CD4-positive, alpha-beta T cell treated with Interleukin-6 at 100 ng/mL for 8 hours (primary cell): ENCODE measurements around the gene ABCF3.

Experiments used
- DNase-seq: peaks from one replicate; pipeline ENCODE4 v3.0.0-alpha.2; 2020; ENCODE audit warnings: mixed read lengths, low spot score

ABCF3 gene

GRCh38 chr3:184188080-184188479, 2.1 kb downstream of the ABCF3 start:
- DNase-seq, result no peak

GRCh38 chr3:184189421-184189820, 3.4 kb downstream of the ABCF3 start:
- DNase-seq, result no peak

- DNase-seq, result no peak
These were observed 6.9 kb downstream of the ABCF3 start for GRCh38 chr3:184192889-184193288.

- DNase-seq, result no peak
These were observed 8.1 kb downstream of the ABCF3 start for GRCh38 chr3:184193991-184194539.

GRCh38 chr3:184196536-184196935, 10.5 kb downstream of the ABCF3 start:
- DNase-seq, result no peak

- DNase-seq, result no peak
These were observed 12.5 kb downstream of the ABCF3 start for GRCh38 chr3:184198509-184198908.

- DNase-seq, result no peak
These were observed 14.8 kb downstream of the ABCF3 start for GRCh38 chr3:184200825-184201224.

GRCh38 chr3:184203526-184203925, 17.5 kb downstream of the ABCF3 start:
- DNase-seq, result no peak

- DNase-seq, result no peak
These were observed 23.3 kb downstream of the ABCF3 start for GRCh38 chr3:184209146-184209923.

GRCh38 chr3:184211297-184211696, 25.3 kb downstream of the ABCF3 start:
- no peak for DNase-seq

- DNase-seq, result no peak
These were observed 25.7 kb downstream of the ABCF3 start for GRCh38 chr3:184211718-184212117.

GRCh38 chr3:184218814-184219213, 32.8 kb downstream of the ABCF3 start:
- DNase-seq, result no peak

- DNase-seq, result no peak
These were observed 36.5 kb downstream of the ABCF3 start for GRCh38 chr3:184222521-184222920.

- no peak for DNase-seq
These were observed 37.9 kb downstream of the ABCF3 start for GRCh38 chr3:184223946-184224345.

GRCh38 chr3:184227481-184227935, 41.5 kb downstream of the ABCF3 start:
- peak; percentile 57 for DNase-seq

- DNase-seq, result no peak
These were observed 42.6 kb downstream of the ABCF3 start for GRCh38 chr3:184228376-184229137.

- peak; percentile 59 for DNase-seq
These were observed 43.5 kb downstream of the ABCF3 start, which contains the start of gene VWA5B2 for GRCh38 chr3:184229394-184230080. Gene VWA5B2 (plus strand): TSS chr3:184229585. CDS start chr3:184230529, 944 bp downstream.

GRCh38 chr3:184230081-184230602, 44.1 kb downstream of the ABCF3 start:
- no peak for DNase-seq

- DNase-seq, result no peak
These were observed 44.9 kb downstream of the ABCF3 start for GRCh38 chr3:184230603-184231528.

GRCh38 chr3:184231671-184232070, 45.7 kb downstream of the ABCF3 start:
- DNase-seq, result no peak
